H1 (cell line): ENCODE measurements around the gene MACF1. TPM values are rescaled to one million over a fixed set of nuclear protein-coding genes. Genes with fewer than 3 reads are reported as not detected.

Experiments
- CTCF ChIA-PET: fragments of 300-600 bp; sonication (Branson Sonifier 250); formaldehyde crosslinking; loops from one replicate; lab custom pipeline; 2021; ENCODE audit not compliant: partially characterized antibody; lab: Charles Lee
- POLR2A ChIA-PET: fragments of 300-600 bp; sonication (Branson Sonifier 250); formaldehyde crosslinking; loops from one replicate; lab custom pipeline; 2021; ENCODE audit warnings: inconsistent platforms; ENCODE audit not compliant: partially characterized antibody; lab: Charles Lee
- DNase-seq, 2 experiments: peaks; one replicate each; pipeline versions ENCODE4 v3.0.0 to v3.0.0-alpha.2; 2010 to 2022; ENCODE audit warnings: low spot score in 2 of 2, low read depth in 1 of 2, mixed read lengths in 1 of 2
- FAIRE-seq: peaks from 2 replicates; lab custom pipeline; 2011; peaks lifted over from hg19 to GRCh38; lab: Jason Lieb, UNC
- H2AFZ ChIP-seq: 2 replicates; pipeline ENCODE4 v1.8.1; 2012; ENCODE audit warnings: low read length, inconsistent platforms
- H2AK5ac ChIP-seq: 2 replicates; pipeline ENCODE4 v1.6.1; 2013; ENCODE audit warnings: low read depth, low read length
- H2BK120ac ChIP-seq: replicated peaks from 2 replicates; pipeline ENCODE3; 2013; ENCODE audit warnings: low read depth, low read length, inconsistent platforms
- H2BK12ac ChIP-seq: 2 replicates; pipeline ENCODE4 v1.6.1; 2013; ENCODE audit warnings: low read depth, low read length
- H2BK15ac ChIP-seq: 2 replicates; pipeline ENCODE4 v1.6.1; 2013; ENCODE audit warnings: low read length
- H2BK20ac ChIP-seq: 2 replicates; pipeline ENCODE4 v1.6.1; 2013; ENCODE audit warnings: low read length
- H2BK5ac ChIP-seq: 2 replicates; pipeline ENCODE4 v1.6.1; 2013; ENCODE audit warnings: low read depth, low read length
- H3K14ac ChIP-seq: 2 replicates; pipeline ENCODE4 v1.6.1; 2013; ENCODE audit warnings: inconsistent platforms; ENCODE audit not compliant: insufficient read length
- H3K18ac ChIP-seq: 2 replicates; pipeline ENCODE4 v1.6.1; 2013; ENCODE audit warnings: low read length; ENCODE audit errors: extremely low read depth
- H3K23ac ChIP-seq: 2 replicates; pipeline ENCODE4 v1.6.1; 2013; ENCODE audit warnings: inconsistent platforms; ENCODE audit not compliant: insufficient read length
- H3K23me2 ChIP-seq: 2 replicates; pipeline ENCODE4 v1.6.1; 2013; ENCODE audit warnings: low read depth, low read length
- H3K27ac ChIP-seq: 2 replicates; pipeline ENCODE4 v1.6.1; 2011; ENCODE audit warnings: low read depth, low read length, inconsistent platforms
- H3K27me3 ChIP-seq, 4 experiments: replicated peaks in 1 of 4; 1 replicate in 1 of 4; 2 replicates in 3 of 4; pipeline versions ENCODE4 v1.6.1 to v1.8.1; 2011 to 2013; ENCODE audit warnings: low read length in 3 of 4, mild to moderate bottlenecking in 3 of 4, inconsistent platforms in 2 of 4, mixed read lengths in 2 of 4, moderate library complexity in 1 of 4; ENCODE audit not compliant: control insufficient read depth in 3 of 4, insufficient read depth in 3 of 4; ENCODE audit errors: extremely low read depth in 1 of 4
- H3K36me3 ChIP-seq, 4 experiments: 2 replicates each; pipeline versions ENCODE4 v1.6.1 to v1.8.1; 2011 to 2013; ENCODE audit warnings: mild to moderate bottlenecking in 4 of 4, low read length in 3 of 4, moderate library complexity in 2 of 4, control low read depth in 1 of 4, inconsistent platforms in 1 of 4; ENCODE audit not compliant: insufficient read depth in 4 of 4, control insufficient read depth in 2 of 4
- H3K4ac ChIP-seq: replicated peaks from 2 replicates; pipeline ENCODE3; 2013; ENCODE audit warnings: low read length, low read depth, mixed read lengths, inconsistent platforms; ENCODE audit not compliant: insufficient read length
- H3K4me1 ChIP-seq, 4 experiments: replicated peaks in 1 of 4; 1 replicate in 1 of 4; 2 replicates in 3 of 4; pipeline versions ENCODE4 v1.6.1 to v1.8.1; 2011 to 2013; ENCODE audit warnings: low read length in 3 of 4, inconsistent platforms in 2 of 4, mixed read lengths in 1 of 4; ENCODE audit not compliant: insufficient read depth in 4 of 4, control insufficient read depth in 3 of 4
- H3K4me2 ChIP-seq, 2 experiments: 2 replicates each; pipeline versions ENCODE4 v1.6.1 to v1.8.1; 2011 to 2013; ENCODE audit warnings: low read depth in 2 of 2, low read length in 2 of 2, control low read depth in 1 of 2, inconsistent platforms in 1 of 2, mild to moderate bottlenecking in 1 of 2; ENCODE audit not compliant: insufficient read depth in 1 of 2
- H3K4me3 ChIP-seq, 4 experiments: fragments of 200-600, 300-600 bp in 1 of 4; sonication (generic), shearing (Covaris generic), sonication (Bioruptor Twin) in 1 of 4; 2 replicates each; pipeline versions ENCODE4 v1.5.1 to v1.8.1; 2011 to 2016; ENCODE audit warnings: low read length in 4 of 4, low read depth in 3 of 4, control low read depth in 2 of 4, inconsistent platforms in 2 of 4, mild to moderate bottlenecking in 2 of 4, mixed read lengths in 1 of 4, moderate library complexity in 1 of 4; ENCODE audit not compliant: insufficient read depth in 2 of 4; ENCODE audit errors: extremely low read depth in 1 of 4
- H3K56ac ChIP-seq: replicated peaks from 2 replicates; pipeline ENCODE3; 2013; ENCODE audit warnings: low read depth, mild to moderate bottlenecking, mixed read lengths, low read length, inconsistent platforms; ENCODE audit not compliant: insufficient read length
- H3K79me1 ChIP-seq: 2 replicates; pipeline ENCODE4 v1.6.1; 2013; ENCODE audit warnings: low read depth, low read length, control low read depth
- H3K79me2 ChIP-seq, 2 experiments: 2 replicates each; pipeline versions ENCODE4 v1.6.1 to v1.8.1; 2012 to 2013; ENCODE audit warnings: low read length in 2 of 2, mild to moderate bottlenecking in 2 of 2, inconsistent platforms in 1 of 2; ENCODE audit not compliant: insufficient read depth in 2 of 2, control insufficient read depth in 1 of 2
- H3K9ac ChIP-seq, 4 experiments: replicated peaks in 1 of 4; 1 replicate in 1 of 4; 2 replicates in 3 of 4; pipeline versions ENCODE4 v1.6.1 to v1.8.1; 2011 to 2013; ENCODE audit warnings: low read depth in 3 of 4, low read length in 3 of 4, control low read depth in 2 of 4, mild to moderate bottlenecking in 2 of 4, moderate library complexity in 2 of 4, inconsistent platforms in 1 of 4; ENCODE audit errors: extremely low read depth in 1 of 4
- H3K9me3 ChIP-seq, 2 experiments: 2 replicates each; pipeline versions ENCODE4 v1.6.1 to v1.8.1; 2012 to 2013; ENCODE audit warnings: mild to moderate bottlenecking in 2 of 2, moderate library complexity in 2 of 2, control low read depth in 1 of 2, inconsistent platforms in 1 of 2, low read depth in 1 of 2, low read length in 1 of 2, mixed read lengths in 1 of 2; ENCODE audit not compliant: insufficient read depth in 2 of 2
- H4K20me1 ChIP-seq, 2 experiments: replicated peaks in 1 of 2; 2 replicates each; pipeline versions ENCODE3 to v1.8.1; 2011 to 2013; ENCODE audit warnings: inconsistent platforms in 2 of 2, low read length in 2 of 2, mild to moderate bottlenecking in 1 of 2; ENCODE audit not compliant: insufficient read depth in 2 of 2, control insufficient read depth in 1 of 2
- H4K5ac ChIP-seq: 2 replicates; pipeline ENCODE4 v1.6.1; 2013; ENCODE audit warnings: low read length, low read depth, mixed read lengths, inconsistent platforms; ENCODE audit not compliant: insufficient read length
- H4K8ac ChIP-seq: 2 replicates; pipeline ENCODE4 v1.8.0; 2013; ENCODE audit warnings: mild to moderate bottlenecking, moderate library complexity, low read length, inconsistent platforms; ENCODE audit not compliant: insufficient read depth; ENCODE audit errors: extremely low read depth
- H4K91ac ChIP-seq: replicated peaks from 2 replicates; pipeline ENCODE3; 2013; ENCODE audit warnings: low read length, mixed read lengths, inconsistent platforms; ENCODE audit not compliant: insufficient read length
- CREB1 ChIP-seq: IDR thresholded peaks from 2 replicates; pipeline ENCODE4 v1.6.1; 2012; ENCODE audit warnings: inconsistent platforms
- FOSL1 ChIP-seq: IDR thresholded peaks from 2 replicates; pipeline ENCODE4 v1.6.1; 2011; ENCODE audit warnings: mild to moderate bottlenecking, low read depth, low read length, moderate library complexity; ENCODE audit not compliant: insufficient read depth
- HDAC2 ChIP-seq, 2 experiments: fragments of 300-600 bp in 1 of 2; sonication (generic) in 1 of 2; IDR thresholded peaks; 2 replicates each; pipeline ENCODE4 v1.6.1; 2011 to 2012; ENCODE audit warnings: low read depth in 2 of 2, low read length in 2 of 2, mild to moderate bottlenecking in 2 of 2, moderate library complexity in 2 of 2, borderline replicate concordance in 1 of 2, inconsistent platforms in 1 of 2
- MAX ChIP-seq: IDR thresholded peaks from 2 replicates; pipeline ENCODE4 v1.6.1; 2012; ENCODE audit warnings: inconsistent platforms
- POU5F1 ChIP-seq: IDR thresholded peaks from 2 replicates; pipeline ENCODE4 v1.6.1; 2011; ENCODE audit warnings: low read depth, mild to moderate bottlenecking, low read length, moderate library complexity
- SIN3A ChIP-seq, 2 experiments: IDR thresholded peaks in 1 of 2; conservative IDR thresholded peaks in 1 of 2; 2 replicates each; pipeline ENCODE4 v1.6.1; 2011 to 2012; ENCODE audit warnings: low read length in 2 of 2, improper control_type of control experiment in 1 of 2, low read depth in 1 of 2, mild to moderate bottlenecking in 1 of 2
- TEAD4 ChIP-seq: IDR thresholded peaks from 2 replicates; pipeline ENCODE4 v1.6.1; 2012; ENCODE audit warnings: low read depth, low read length, inconsistent platforms, mixed read lengths
- USF2 ChIP-seq: IDR thresholded peaks from 2 replicates; pipeline ENCODE4 v1.6.1; 2011; ENCODE audit warnings: low read length, improper control_type of control experiment
- WGBS, 2 experiments: shearing (Covaris generic) in 1 of 2; methylation state at CpG; one replicate each; pipeline versions ENCODE4 v1.1.6 to v1.1.7; 2013 to 2015; ENCODE audit warnings: low lambda C conversion rate in 2 of 2, mixed read lengths in 2 of 2, inconsistent platforms in 1 of 2, low coverage in 1 of 2, missing lambda C conversion rate in 1 of 2; ENCODE audit not compliant: insufficient replicate concordance in 2 of 2, insufficient coverage in 1 of 2, insufficient read length in 1 of 2; ENCODE audit errors: extremely low coverage in 1 of 2, missing lambda C conversion rate in 1 of 2; 5-methylcytosine and 5-hydroxymethylcytosine counted together
- polyA plus RNA-seq, 7 experiments: library from polyadenylated mRNA; depleted of rRNA in 3 of 7; stranded (reverse) in 5 of 7; unstranded in 2 of 7; fragments of >200 nt in 5 of 7; fragments of 200-250 nt in 2 of 7; gene quantifications; 1 replicate in 5 of 7; 2 replicates in 1 of 7; 4 replicates in 1 of 7; pipeline versions ENCODE4 v1.2.1 to v1.2.3, GENCODE V29; 2011 to 2013; ENCODE audit warnings: missing spikeins in 2 of 7, mixed read lengths in 2 of 7
- total RNA-seq: library from RNA; stranded (reverse); fragmentation: NEBNext Ultra II Directional; extraction: Animal tissue kit (Norgen Biotek cat#: 25700); gene quantifications from 2 replicates; pipeline ENCODE4 v1.2.1, GENCODE V29; 2021

Gene MACF1
- total and polyA plus RNA-seq, 2 of the 8 experiments (the other 6 are each of a cell fraction or from before 2014, with no cell fraction given): 59.8 to 285 TPM

GRCh38 chr1:39410915-39411436, 206.5 kb downstream of the MACF1 start:
- Histone ChIP-seq H2BK12ac (no peak overlapping the region), H4K8ac (no peak overlapping the region), H2BK5ac (no peak overlapping the region), H3K79me2 (peaks cover 6 to 55% of the 10 kb centered on the region in 2 experiments), H2AFZ (no peak overlapping the region), H3K36me3 (peaks cover 2 to 11% (median 8%) of the 10 kb centered on the region in 4 experiments; a peak in 3 of 8 replicates), H4K91ac (no peak overlapping the region), H3K9ac (peak overlapping the region in 3 of 4 experiments; percentile 1 to 64 (median 22); a peak in 2 of 7 replicates), H4K5ac (no peak overlapping the region), H4K20me1 (peaks cover 12 to 22% of the 10 kb centered on the region in 2 experiments), H2AK5ac (no peak overlapping the region), H3K4ac (no peak overlapping the region), H2BK15ac (no peak overlapping the region), H3K56ac (no peak overlapping the region), H3K14ac (no peak overlapping the region), H3K79me1 (peaks cover 14% of the 10 kb centered on the region), H2BK20ac (no peak overlapping the region), H3K18ac (no peak overlapping the region), H3K4me1 (peaks cover 0 to 21% (median 15%) of the 10 kb centered on the region in 4 experiments; a peak in 6 of 7 replicates), H2BK120ac (no peak overlapping the region), H3K27me3 (no peaks in the 10 kb centered on the region), H3K23me2 (peaks cover 7% of the 10 kb centered on the region; the same call in 1 of the 2 replicates), H3K4me3 (peak overlapping the region in 3 of 4 experiments; percentile 62 to 94 (median 81); a peak in 6 of 8 replicates), H3K27ac (no peak overlapping the region), H3K9me3 (no peaks in the 10 kb centered on the region), H3K23ac (no peak overlapping the region), H3K4me2 (peak overlapping the region; percentile 80 to 97)
- POLR2A ChIA-PET: interaction anchor here (0.7 to 2.4 kb wide), 5 partner anchors 9 to 23 kb away, joined by 3 to 9 read pairs (median 6); no protein-coding TSS in a partner anchor
- CTCF ChIA-PET: interaction anchor here (0.6 to 7.0 kb wide), 25 partner anchors 9 to 1172 kb away, joined by 3 to 46 read pairs (median 4); no protein-coding TSS in a partner anchor
- 67% methylated on average over 3 of the region's 3 CpGs; no CpG with 5 or more reads in 1 of the 2 experiments for WGBS, 2 experiments
- peak; percentile 39 for FAIRE-seq
- no peak for DNase-seq
- no peak for TF ChIP-seq MAX
- peak in 1 of 2 experiments; percentile 50; a peak in 2 of 4 replicates for TF ChIP-seq SIN3A (conservative IDR thresholded peaks at IDR 0.05 in 1 of 2, IDR thresholded peaks at IDR 0.05 in 1 of 2; ENCODE audit: low read depth in 1 of 2, low read length in 2 of 2)
- TF ChIP-seq CREB1: no peak
- no peak for TF ChIP-seq USF2
- no peak for TF ChIP-seq FOSL1
- no peak for TF ChIP-seq POU5F1
- TF ChIP-seq HDAC2 (IDR thresholded peaks at IDR 0.05; ENCODE audit: borderline replicate concordance in 1 of 2, low read depth in 2 of 2, low read length in 2 of 2): no peak
- peak; percentile 29; the same call in 1 of the 2 replicates for TF ChIP-seq TEAD4
